ENCODE results near the gene GCK. TPM values are rescaled to one million over a fixed set of nuclear protein-coding genes. Genes with fewer than 3 reads are reported as not detected.

Gene GCK
- polyA plus RNA-seq, 1 of the 3 experiments (the other 2 are of a cell fraction) = 1.6 TPM

DNA sequence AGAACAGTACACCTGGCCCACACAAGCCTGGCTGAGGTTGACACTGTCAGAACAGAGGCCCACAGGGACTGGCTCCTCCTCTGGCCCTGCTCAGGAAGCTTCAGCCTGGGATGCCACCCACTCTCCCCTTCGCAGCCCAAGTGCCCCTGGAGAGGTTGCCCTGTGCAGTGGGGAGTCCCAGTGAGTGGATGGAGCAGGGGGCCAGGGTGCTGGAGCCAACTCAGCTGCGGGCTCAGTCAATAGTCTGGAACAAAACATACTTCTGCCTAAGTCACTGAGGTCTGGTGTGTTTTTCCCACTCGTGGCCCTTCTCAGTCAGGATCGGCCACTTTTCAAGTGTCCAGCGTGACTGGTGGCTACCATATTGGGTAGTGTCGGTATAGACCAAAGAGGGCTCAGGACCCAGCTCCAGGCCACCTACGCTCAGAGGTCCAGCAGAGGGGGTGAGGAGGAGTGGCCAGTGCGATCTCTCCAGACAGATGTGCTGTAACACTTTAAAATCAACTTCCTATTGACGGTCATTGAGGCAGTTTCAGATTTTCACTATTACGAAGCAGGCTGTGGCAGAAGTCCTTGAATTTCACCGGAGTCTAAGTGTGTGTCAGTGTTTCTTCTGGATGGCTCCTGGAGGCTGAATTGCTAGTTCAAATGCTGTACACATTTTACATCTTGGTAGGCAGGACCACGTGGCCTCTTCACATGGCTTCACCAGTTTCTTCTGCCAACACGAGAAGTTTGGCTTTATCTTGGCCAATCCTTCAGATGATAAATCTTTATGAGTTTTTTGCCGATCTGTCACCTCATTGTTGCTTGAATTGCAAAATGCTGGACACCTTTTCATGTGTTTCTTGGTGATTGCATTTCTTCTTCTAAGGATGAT is 994 bp upstream of the GCK start:
- no peak overlapping the region for H3K27ac ChIP-seq (ENCODE audit: low read depth in 2 of 2, low read length in 1 of 2)
- no peak for DNase-seq
- H3K9me3 ChIP-seq = no peaks in the 10 kb centered on the region
- H3K9me2 ChIP-seq = no peaks in the 10 kb centered on the region
- no peaks in the 10 kb centered on the region for H3K79me2 ChIP-seq (ENCODE audit: insufficient read depth)
- H2AFZ ChIP-seq (ENCODE audit: low read depth) = no peak overlapping the region
- H3K4me2 ChIP-seq = no peak overlapping the region
- peaks cover 0 to 3% of the 10 kb centered on the region in 2 experiments; a peak in 1 of 4 replicates for H3K4me1 ChIP-seq (ENCODE audit: control insufficient read depth in 1 of 2, insufficient read depth in 2 of 2, low read depth in 1 of 2, low read length in 1 of 2)
- no peak for TF ChIP-seq USF2 (IDR thresholded peaks at IDR 0.05; ENCODE audit: borderline replicate concordance, low read depth, low read length)
- TF ChIP-seq EP300 (IDR thresholded peaks at IDR 0.05; ENCODE audit: borderline replicate concordance in 1 of 2, low read depth in 1 of 2, low read length in 1 of 2) = no peak
- TF ChIP-seq YY1 (IDR thresholded peaks at IDR 0.05; ENCODE audit: low read depth) = no peak
- 73% methylated on average over 14 of the region's 14 CpGs for WGBS (ENCODE audit: low lambda C conversion rate)
- no peaks in the 10 kb centered on the region for H4K20me1 ChIP-seq (ENCODE audit: insufficient read depth)
- H3K36me3 ChIP-seq (replicated peaks in 1 of 2; ENCODE audit: control insufficient read depth in 1 of 2, insufficient read depth in 2 of 2, low read length in 1 of 2) = no peaks in the 10 kb centered on the region
- ChIA-PET POLR2A (no interaction called here), CTCF (interaction anchor here (0.8 to 1.6 kb wide), 4 partner anchors 53 to 118 kb away, joined by 3 to 5 read pairs (median 4); no protein-coding TSS in a partner anchor)
- no peaks in the 10 kb centered on the region for H3K27me3 ChIP-seq (ENCODE audit: insufficient read depth)
- H3F3A ChIP-seq (replicated peaks; ENCODE audit: insufficient read depth) = no peaks in the 10 kb centered on the region
- no peak overlapping the region for H3K9ac ChIP-seq
- no peak overlapping the region for H3K4me3 ChIP-seq (ENCODE audit: low read depth in 2 of 2, low read length in 1 of 2)

- Histone ChIP-seq H3K79me2 (ENCODE audit: insufficient read depth) (no peaks in the 10 kb centered on the region), H3K9ac (no peak overlapping the region), H3K4me2 (no peak overlapping the region), H4K20me1 (ENCODE audit: insufficient read depth) (no peaks in the 10 kb centered on the region), H3K36me3 (replicated peaks in 1 of 2; ENCODE audit: control insufficient read depth in 1 of 2, insufficient read depth in 2 of 2, low read length in 1 of 2) (no peaks in the 10 kb centered on the region), H3K4me3 (ENCODE audit: low read depth in 2 of 2, low read length in 1 of 2) (no peak overlapping the region), H3K9me2 (no peaks in the 10 kb centered on the region), H3K4me1 (ENCODE audit: control insufficient read depth in 1 of 2, insufficient read depth in 2 of 2, low read depth in 1 of 2, low read length in 1 of 2) (peaks cover 0 to 11% of the 10 kb centered on the region in 2 experiments; a peak in 2 of 4 replicates), H3K9me3 (no peaks in the 10 kb centered on the region), H3K27me3 (ENCODE audit: insufficient read depth) (no peaks in the 10 kb centered on the region), H2AFZ (ENCODE audit: low read depth) (no peak overlapping the region), H3F3A (replicated peaks; ENCODE audit: insufficient read depth) (peaks cover 4% of the 10 kb centered on the region), H3K27ac (ENCODE audit: low read depth in 2 of 2, low read length in 1 of 2) (no peak overlapping the region)
- no peak for DNase-seq
- ChIA-PET CTCF (interaction anchor here (0.6 to 1.5 kb wide), 2 partner anchors 44 to 116 kb away, joined by 3 to 5 read pairs; no protein-coding TSS in a partner anchor), POLR2A (no interaction called here)
- 71% methylated on average over 14 of the region's 16 CpGs for WGBS (ENCODE audit: low lambda C conversion rate)
- no peak for TF ChIP-seq MEF2A (IDR thresholded peaks at IDR 0.05; ENCODE audit: borderline replicate concordance, low read depth)
- no peak for TF ChIP-seq TCF12 (IDR thresholded peaks at IDR 0.05)
- TF ChIP-seq REST (IDR thresholded peaks at IDR 0.05; ENCODE audit: low read depth, low read length) = no peak
- TF ChIP-seq MXI1 (IDR thresholded peaks at IDR 0.05; ENCODE audit: low read depth, low read length) = no peak
- TF ChIP-seq ELF1 (IDR thresholded peaks at IDR 0.05) = no peak
- no peak for TF ChIP-seq SIN3A (IDR thresholded peaks at IDR 0.05; ENCODE audit: borderline replicate concordance, low read depth, low read length)
- no peak for TF ChIP-seq GATA2 (CRISPR knock-in tag; IDR thresholded peaks at IDR 0.05)
- no peak for TF ChIP-seq RCOR1 (IDR thresholded peaks at IDR 0.05; ENCODE audit: low read length)
- no peak for TF ChIP-seq TEAD4 (IDR thresholded peaks at IDR 0.05; ENCODE audit: borderline replicate concordance, insufficient read depth)
- no peak for TF ChIP-seq FOXJ3 (CRISPR knock-in tag; IDR thresholded peaks at IDR 0.05)
- TF ChIP-seq SMC3 (IDR thresholded peaks at IDR 0.05; ENCODE audit: low read depth, low read length) = no peak
- no peak for TF ChIP-seq YY1 (IDR thresholded peaks at IDR 0.05; ENCODE audit: low read depth)
- no peak for TF ChIP-seq NFIC (IDR thresholded peaks at IDR 0.05; ENCODE audit: borderline replicate concordance)
- no peak for TF ChIP-seq ZBTB33 (IDR thresholded peaks at IDR 0.05; ENCODE audit: borderline replicate concordance, low read depth)
- TF ChIP-seq POLR2AphosphoS5 (IDR thresholded peaks at IDR 0.05; ENCODE audit: low read depth, low read length) = no peak
- no peak for TF ChIP-seq JUND (IDR thresholded peaks at IDR 0.05)
These were observed 586 bp downstream of the GCK start for GRCh38 chr7:44188480-44189225.

Data from SK-N-SH (cell line).